Measurements from ENCODE around the gene NPC2.
A peak's percentile ranks its signal among the peaks of the same experiment; 100 is the strongest.
"Not testable (repeated sequence)": the region's sequence is repeated elsewhere in the genome, so short reads cannot be mapped to it uniquely, and the experiment has no call there.

Gene NPC2

GRCh38 chr14:74472601-74473000, 20.5 kb downstream of the NPC2 start:
- FAIRE-seq (no peak), DNase-seq (ENCODE audit: low spot score) (no peak)

- FAIRE-seq = no peak
Observed at GRCh38 chr14:74469548-74470518, 23.3 kb downstream of the NPC2 start.

GRCh38 chr14:74468513-74468912, 24.6 kb downstream of the NPC2 start:
- FAIRE-seq = no peak
- no peak for DNase-seq (ENCODE audit: low spot score)

More at GRCh38 chr14:74469548-74470518, 23.3 kb downstream of the NPC2 start:
- DNase-seq (ENCODE audit: low spot score) = no peak

GRCh38 chr14:74465335-74465734, 27.8 kb downstream of the NPC2 start:
- DNase-seq (ENCODE audit: low spot score) (no peak), FAIRE-seq (no peak)

- DNase-seq (ENCODE audit: low spot score) (no peak), FAIRE-seq (no peak)
Observed at GRCh38 chr14:74464785-74465184, 28.3 kb downstream of the NPC2 start.

DNA sequence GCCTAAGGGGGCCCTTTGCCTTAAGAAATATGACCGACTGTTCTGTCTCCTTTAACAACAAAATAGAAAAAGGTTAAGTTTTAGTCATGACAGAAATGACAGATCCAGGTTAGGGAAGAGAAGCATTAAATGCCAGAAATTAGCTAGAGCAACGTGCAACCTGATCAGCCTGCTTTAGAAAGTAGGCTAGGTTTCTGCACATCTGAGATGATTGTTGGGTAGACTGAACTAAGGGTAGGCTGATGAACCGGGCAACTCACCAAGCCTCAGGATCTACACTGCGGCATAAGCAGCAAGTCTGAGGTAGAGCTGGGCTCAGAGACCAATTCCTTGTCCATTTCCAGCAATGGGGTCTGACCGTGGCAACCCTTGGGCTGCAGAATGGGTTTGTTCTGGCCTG, 29.4 kb downstream of the NPC2 start:
- DNase-seq (ENCODE audit: low spot score) (no peak), FAIRE-seq (no peak)

- FAIRE-seq = no peak
- DNase-seq (ENCODE audit: low spot score) = no peak
Observed at GRCh38 chr14:74462993-74463392, 30.1 kb downstream of the NPC2 start.

GRCh38 chr14:74459976-74460375, 33.1 kb downstream of the NPC2 start:
- no peak for DNase-seq (ENCODE audit: low spot score)
- no peak for FAIRE-seq

- DNase-seq (ENCODE audit: low spot score) (peak; percentile 9), FAIRE-seq (no peak)
Observed at GRCh38 chr14:74459289-74459946, 33.7 kb downstream of the NPC2 start.

DNA sequence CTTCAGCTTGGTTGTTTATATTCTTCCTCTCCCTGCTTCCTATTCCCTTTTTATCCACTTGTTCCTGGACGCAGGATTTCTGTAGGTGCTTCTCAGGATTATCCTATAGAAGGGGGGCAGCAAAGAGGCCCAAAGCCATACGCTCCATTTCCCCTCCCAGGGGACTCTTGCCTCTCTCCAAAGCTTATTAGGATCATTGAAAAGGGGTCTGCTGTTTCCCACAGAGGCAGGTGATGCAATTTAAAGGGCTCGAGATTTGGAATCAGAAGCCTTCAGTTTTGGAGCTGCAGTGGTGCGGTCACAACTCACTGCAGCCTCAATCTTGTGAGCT, 35.6 kb downstream of the NPC2 start:
- FAIRE-seq (no peak), DNase-seq (ENCODE audit: low spot score) (no peak)

DNA sequence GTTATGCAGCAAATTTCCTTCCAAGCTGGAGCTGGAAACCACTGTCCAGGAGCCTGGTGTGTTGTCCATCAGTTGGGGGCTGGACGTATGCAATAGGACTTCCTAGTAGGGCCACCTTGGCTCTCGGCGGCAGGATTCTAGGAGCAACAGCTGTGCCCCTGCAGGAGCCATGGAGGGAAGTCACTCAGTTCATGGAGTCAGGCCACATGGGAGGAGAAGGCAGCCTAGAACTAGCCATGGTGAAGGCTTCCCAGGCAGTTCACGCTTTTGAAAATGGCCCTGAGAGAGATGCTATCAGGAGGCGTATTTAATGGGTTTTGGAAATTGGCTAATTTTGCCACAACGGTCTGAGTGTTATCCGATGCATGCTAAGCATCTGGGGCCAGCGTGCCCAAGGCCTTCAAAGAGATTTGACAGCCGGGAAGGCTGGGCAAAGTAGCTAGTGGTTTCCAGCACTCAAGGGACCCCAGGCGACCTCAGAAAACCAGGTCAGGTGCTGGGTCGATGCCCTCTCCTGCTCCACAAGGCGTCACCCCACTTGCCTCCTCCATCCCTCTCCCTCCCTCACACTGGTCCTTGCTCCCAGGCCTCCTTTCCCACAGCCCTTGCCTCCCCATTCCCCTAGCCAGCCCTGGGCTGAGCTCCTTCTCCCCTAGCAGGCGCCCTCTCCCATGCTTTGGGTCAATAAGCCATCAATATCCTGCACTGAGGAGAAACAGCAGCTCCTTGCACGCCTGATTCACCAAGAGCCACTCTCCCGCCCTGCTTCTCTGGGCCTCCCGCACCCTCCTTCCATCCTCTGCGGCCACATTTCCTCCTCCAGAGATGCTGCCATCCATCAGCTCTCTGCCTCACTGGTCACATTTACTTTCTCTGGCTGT, 36.2 kb downstream of the NPC2 start:
- no peak for DNase-seq (ENCODE audit: low spot score)
- FAIRE-seq = no peak

GRCh38 chr14:74454397-74454796, 38.7 kb downstream of the NPC2 start:
- DNase-seq (ENCODE audit: low spot score); FAIRE-seq: not testable (repeated sequence)

GRCh38 chr14:74444866-74445265, 48.2 kb downstream of the NPC2 start:
- no peak for DNase-seq (ENCODE audit: low spot score)
- no peak for FAIRE-seq

- FAIRE-seq (no peak), DNase-seq (ENCODE audit: low spot score) (no peak)
Observed at GRCh38 chr14:74442757-74443156, 50.3 kb downstream of the NPC2 start.

DNA sequence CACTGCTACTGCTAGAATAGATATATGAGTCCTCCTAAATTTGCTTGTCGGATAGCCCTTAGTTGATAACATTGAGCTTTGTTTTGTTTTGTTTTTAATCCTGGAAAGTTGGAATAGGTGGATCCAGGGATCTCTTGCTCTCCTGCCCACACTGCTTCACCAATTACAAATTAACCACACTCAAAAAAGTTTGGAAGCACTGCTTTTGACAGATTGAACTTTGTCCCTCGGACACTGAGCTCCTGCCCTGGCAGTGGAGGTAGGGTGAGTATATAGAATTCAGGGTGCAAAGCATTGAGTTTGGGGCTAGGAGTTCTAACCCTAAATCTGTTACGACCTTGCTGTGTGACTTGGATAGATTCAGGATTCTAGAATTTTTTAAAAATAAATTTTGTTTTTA, 52.0 kb downstream of the NPC2 start:
- DNase-seq (ENCODE audit: low spot score) (no peak), FAIRE-seq (no peak)

DNA sequence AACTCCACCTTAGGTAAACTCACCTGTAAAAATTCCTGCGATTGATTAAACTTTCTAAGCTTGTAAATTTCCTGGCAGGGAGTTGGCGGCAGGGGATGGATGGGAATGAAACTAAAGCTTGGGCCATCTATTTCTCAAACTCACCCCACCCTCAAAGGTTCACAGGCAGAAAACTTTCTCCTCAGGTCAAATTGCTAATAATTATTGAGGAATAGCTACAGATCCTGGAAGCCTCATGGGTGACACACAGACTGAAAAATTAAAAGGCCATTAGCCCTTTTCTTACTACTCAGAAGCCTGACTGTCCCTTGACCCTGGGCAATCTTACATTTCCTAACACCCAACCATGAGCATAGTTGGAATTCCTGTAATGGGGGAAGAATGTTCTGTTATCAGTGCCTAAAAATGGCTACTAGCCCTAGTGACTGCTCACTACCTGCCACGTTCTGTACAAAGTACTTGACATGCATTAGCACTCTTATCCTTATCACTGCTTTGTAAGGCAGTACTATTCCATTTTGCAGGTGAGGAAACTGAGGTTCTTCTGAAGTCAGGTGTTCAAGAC, 54.7 kb downstream of the NPC2 start:
- FAIRE-seq (no peak), DNase-seq (ENCODE audit: low spot score) (no peak)

DNA sequence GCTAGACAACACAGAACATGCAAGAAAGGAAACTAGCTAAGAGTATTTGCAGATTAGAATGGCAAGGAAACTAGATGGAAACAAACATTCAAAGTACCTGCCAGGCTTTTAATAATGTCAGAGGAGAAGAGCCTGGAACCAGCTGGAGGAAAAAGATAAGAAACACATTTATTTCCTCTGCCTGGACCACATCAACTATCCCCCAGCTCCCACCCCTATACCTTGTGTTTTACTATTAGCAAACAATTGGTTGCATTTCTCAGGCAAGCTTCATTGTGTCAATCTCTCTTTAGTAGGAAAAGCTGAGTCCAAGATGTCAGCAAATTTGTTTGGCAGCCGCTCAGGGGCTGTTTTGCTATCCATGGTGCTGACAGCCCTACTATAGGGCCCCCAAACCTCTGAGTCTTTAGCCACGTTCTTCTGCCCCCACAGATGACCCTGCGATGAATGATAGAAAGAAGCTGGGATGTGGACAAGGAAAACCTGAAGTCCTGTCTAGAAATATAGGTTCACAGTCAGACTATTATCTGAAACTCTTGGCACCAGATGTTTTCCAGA, 55.5 kb downstream of the NPC2 start:
- DNase-seq (ENCODE audit: low spot score) = no peak
- no peak for FAIRE-seq

DNA sequence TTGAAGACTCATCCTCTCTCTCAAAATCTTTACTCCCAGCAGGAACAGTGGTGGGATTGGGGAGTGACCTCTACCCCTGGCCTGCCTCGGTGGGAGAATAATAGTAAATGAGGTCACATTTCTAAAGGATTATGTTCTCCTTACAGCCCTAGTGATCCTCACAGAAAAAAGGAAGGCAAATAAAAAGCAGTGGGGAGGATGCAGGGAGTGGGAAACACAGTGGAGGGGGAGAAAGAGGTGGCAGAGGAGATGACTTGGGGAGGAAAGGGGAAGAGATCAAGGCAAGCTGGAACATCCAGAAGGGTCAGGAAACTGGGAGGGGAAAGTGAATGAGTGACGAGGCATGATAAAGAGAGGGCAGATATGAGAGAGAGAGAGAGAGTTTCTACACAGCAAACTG, 58.8 kb downstream of the NPC2 start:
- no peak for FAIRE-seq
- DNase-seq (ENCODE audit: low spot score) = no peak

DNA sequence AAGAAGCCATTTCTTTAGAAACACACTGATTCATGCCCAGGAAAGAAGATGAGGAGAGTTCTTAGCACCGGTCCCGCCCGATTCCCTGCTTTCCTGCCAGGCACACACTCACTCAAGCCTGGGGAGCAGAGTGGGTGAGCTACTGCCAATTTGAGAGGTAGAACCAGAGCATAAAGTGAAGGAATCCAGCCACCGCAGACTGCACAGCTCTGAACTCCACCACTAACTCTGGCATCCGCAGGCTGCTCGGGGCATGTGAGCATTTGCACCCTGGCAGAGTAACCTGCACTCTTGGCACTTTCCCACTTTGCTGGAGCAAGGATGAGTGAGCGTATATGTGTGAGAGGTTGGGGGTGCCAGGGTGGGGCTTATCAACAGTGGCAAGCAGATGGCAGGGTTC, 63.1 kb downstream of the NPC2 start:
- FAIRE-seq (no peak), DNase-seq (ENCODE audit: low spot score) (no peak)
